Effector CD8-positive, alpha-beta T cell (primary cell): ENCODE measurements around the gene GLIPR2.

ENCODE experiments used
- DNase-seq: peaks from one replicate; lab custom pipeline; 2025; lab: John Stamatoyannopoulos, UW

Gene GLIPR2

DNA sequence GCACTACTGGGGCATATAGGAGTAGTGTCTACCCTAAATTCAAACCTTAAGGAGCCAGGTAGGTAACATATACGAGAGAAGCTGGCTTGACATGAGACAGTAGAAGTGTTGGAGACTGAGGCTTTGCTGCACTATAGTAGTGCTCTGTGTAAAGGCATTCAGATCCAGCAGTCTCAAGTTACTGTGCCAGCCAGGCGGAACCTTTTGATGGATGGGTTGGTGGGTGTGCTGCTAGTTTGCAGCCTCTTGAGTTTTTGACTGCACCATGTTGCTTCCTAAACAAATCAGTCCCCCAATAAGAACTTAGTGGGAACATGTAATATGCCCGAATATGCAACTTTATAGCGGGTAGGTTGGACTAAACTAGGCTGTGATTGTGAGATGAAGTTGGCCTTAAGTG lies 55.7 kb downstream of the GLIPR2 start:
- no peak for DNase-seq

DNA sequence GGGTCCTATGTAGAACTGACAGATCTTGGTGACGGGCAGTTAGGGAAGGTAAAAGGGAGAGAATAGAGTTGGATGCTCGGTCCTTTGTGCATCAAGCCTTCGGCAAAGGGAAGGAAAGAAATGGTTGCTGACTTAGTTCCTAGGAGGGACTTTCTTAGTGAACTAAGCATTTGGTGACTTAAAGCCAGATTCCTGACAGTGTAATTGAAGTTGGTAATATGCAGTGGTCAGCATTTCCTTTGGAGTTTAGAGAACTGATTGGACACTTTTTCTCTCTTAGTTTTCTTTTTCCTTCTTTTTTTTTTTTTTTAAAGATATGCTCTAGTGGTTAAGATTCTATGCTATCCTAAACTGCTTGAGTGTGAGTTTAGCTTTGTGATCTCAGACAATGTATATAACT lies 56.5 kb downstream of the GLIPR2 start:
- no peak for DNase-seq

DNA sequence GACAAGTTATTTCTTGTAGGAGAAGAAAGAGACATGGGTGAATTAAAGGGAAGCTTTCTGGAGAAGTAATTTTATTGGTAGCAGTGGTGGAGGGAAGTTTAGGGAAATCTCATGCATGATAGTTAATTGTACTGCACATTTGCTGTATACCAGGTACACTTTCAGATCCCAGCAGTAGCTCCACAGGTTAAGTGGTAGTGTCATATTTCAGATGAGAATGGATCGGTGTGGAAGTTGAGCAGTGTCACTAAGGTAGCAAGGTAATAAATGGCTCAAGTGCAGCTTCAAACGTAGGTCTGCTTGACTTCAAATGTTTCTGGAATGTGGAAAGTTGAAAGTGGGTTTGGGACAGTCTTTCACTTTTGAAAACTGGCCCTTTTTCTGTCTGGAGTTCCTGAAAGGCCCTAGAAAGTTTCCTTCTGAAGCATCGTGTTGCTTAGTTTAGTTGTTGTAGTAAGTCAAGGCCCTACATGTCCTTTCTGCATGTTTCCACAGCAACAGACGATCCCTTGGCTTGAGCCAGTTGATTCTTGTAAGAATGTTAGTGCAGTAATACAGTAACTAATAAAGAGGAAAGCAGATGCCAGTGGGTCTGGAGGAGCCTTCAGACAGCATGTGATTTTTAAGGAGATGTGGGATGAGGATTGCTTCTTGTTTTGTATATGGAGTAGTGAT lies 57.9 kb downstream of the GLIPR2 start:
- DNase-seq = no peak

DNA sequence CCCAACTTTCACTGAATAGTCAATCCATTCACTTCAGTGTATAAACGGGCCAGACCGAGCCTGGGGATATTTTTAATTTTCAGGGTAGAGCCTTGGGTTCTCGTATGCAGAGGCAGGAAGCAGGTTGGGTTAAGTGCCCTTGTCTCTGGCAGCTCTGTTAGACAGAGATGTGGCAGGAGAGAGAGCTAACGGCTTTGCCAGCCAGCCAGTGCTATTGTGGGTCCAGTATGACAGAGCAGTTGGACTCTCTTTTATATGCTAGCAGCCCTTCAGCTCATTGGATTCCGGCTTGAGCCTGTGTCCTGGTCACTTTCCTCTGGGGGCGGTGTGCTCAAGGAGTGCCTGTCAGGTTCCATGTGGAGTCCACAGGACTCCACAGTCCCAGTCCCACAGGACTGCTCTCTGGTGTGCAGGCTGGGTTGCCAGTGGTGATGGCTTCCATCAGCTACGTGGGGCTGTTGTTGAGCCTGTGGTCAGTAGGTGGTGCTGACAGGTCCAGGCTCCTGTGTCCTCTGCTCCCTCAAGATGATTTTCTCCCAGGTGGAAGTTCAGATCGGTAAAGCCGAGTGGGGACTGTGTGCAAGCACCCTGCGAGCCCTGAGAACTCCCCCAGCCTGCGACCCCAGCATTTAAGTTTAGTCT lies 68.5 kb downstream of the GLIPR2 start:
- no peak for DNase-seq

DNA sequence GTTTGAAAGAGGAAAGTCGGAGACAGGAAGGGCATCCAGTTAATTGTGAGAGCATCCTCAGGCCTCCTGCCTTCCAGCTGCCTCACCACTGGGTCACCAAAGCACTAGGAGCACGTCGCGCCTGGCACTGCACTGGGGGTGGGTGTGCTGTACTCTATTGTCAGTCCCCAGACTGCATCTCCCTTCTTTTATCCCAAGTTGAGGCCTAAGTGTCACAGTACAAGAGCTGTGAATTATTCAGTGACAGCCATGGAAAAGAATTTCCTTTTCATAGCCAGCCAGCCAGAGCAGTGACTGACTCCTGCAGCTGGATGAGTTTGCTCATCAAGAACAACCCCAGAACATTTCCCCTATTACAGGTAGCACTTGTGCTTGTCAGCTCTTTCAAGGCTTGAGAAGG lies 70.5 kb downstream of the GLIPR2 start:
- no peak for DNase-seq

DNA sequence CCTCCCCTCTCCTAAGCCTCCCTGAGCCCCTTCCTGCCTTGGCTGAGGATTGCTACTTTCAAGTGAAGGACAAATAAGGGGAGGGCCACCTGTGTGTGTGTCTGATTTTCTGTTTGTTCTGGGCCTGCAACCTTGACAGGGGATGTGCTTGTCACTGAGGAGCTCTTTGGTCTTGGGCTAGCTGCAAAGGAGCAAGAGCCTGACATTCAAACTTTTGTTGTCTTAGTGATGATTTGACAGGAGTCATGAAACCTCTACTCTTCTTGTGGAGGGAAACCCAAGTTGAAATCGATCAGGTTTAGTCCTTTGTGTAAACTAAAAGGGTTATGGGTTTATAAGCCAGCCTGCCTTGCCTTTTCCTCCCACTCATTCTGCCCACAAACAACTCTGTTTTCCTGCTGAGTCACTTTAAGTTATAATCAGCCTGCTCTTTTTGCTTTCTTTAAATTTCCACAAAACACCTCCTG lies 71.0 kb downstream of the GLIPR2 start:
- no peak for DNase-seq

DNA sequence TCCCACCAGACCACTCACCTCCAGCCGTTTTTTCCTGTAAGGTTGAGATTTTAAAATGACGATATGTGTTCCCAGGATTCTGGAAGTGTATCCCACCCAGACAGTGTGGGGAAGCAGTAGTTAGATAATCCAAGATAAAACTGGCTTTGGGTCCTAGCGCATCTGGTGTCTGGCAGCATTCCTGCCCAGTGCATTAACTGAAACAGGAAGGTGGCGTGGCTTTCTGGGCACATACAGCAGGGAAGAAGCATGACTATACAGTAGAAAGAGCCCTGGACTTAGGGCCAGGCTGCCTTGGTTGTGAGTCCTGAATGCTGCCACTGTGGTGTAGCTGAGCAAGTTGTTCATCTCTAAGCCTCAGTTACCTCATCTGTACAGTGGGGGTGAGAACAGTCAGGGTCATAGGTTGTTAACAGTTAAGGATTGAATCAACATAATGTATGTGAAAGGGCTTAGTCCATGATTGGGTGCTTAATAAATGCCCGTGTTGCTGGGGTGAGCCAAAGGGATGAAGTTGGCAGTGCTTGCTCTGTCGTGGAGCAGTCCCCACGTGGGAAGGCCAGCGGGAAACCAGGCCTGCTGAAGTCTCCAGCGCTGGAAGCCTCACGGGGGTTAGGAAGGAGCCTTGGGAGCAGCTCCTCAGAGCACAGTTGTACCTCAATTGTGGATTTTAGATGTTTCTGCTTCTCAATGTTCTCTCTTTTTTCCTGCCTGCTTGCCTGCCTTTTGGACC lies 72.2 kb downstream of the GLIPR2 start:
- no peak for DNase-seq

DNA sequence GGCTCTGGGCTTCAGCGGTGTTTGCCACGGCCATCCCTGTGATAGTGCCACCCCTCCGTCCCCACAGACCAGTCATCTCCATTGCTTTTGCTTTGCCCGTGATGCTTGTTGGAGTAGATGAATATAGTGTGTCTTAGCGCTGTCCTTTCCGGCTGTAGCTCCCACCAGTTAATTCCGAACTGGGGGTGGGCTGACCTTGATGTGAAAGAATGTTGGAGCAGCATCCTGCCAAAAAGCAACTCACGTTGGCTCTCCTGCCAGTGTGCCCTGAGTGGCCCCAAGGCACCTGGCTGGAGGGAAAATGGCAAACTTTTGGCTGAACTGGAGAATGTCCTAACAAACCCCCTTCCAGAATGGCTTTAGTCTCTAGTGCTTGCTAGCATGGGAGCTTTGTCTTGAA lies 74.2 kb downstream of the GLIPR2 start:
- DNase-seq = no peak

DNA sequence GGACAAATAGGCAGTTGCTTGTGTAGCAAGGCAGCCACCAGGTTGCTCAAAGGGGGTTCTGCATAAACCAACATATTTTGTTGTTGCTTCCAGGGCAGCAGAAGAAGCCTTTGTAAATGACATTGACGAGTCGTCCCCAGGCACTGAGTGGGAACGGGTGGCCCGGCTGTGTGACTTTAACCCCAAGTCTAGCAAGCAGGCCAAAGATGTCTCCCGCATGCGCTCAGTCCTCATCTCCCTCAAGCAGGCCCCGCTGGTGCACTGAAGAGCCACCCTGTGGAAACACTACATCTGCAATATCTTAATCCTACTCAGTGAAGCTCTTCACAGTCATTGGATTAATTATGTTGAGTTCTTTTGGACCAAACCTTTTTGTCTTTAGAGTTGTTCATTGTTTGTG lies 75.0 kb downstream of the GLIPR2 start:
- no peak for DNase-seq

DNA sequence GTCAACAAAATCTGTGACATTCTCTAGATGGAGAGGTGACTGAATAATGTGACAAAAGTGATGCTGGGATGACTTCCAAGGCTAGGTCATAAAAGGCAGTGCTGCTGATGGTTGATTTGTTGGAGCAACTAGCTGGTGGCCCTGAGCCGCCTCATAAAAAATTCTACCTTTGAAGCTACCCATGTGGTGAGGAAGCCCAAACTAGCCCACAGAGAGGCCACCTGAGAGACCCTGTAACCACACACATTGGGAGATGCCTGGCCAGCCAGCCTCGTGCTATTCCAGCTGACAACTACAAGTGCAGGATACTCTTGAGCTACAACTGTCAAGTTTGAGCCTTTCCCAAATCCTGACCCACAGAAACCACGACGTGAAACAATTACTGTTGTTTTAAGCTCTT lies 76.9 kb downstream of the GLIPR2 start:
- DNase-seq = no peak
